Measurements from ENCODE around the gene CDK17. TPM values are rescaled to one million over a fixed set of nuclear protein-coding genes. Genes with fewer than 3 reads are reported as not detected.
"Not testable (repeated sequence)": the region's sequence is repeated elsewhere in the genome, so short reads cannot be mapped to it uniquely, and the experiment has no call there.

Gene CDK17
- polyA plus RNA-seq, 10 donors = 20.8 to 40.7 (median 27.1) TPM

- no peak for DNase-seq
Observed at GRCh38 chr12:96396209-96396608, 4.0 kb downstream of the CDK17 start.

- no peak for DNase-seq
Observed at GRCh38 chr12:96395236-96395635, 5.0 kb downstream of the CDK17 start.

GRCh38 chr12:96393229-96393628, 7.0 kb downstream of the CDK17 start:
- not testable (repeated sequence) for DNase-seq

DNA sequence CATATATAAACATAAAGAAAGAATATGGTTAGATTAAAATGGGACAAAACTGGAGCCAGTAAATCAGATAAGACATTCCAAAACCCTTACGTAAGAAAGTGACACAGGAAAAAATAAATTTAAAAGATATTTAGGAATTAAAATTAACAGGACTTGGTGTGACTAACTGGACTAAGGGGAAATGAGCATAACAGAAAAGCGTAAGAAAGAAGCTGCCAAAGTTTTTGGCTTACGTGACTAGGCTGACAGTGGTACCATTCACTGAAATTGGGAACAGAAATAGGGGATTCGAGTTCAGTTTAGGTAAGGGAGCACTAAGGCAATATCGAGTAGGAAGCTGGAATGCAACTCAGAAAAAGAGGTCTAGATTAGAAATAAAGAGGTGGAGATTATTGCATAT, 7.8 kb downstream of the CDK17 start:
- DNase-seq = no peak

GRCh38 chr12:96387981-96388380, 12.3 kb downstream of the CDK17 start:
- no peak for DNase-seq

DNA sequence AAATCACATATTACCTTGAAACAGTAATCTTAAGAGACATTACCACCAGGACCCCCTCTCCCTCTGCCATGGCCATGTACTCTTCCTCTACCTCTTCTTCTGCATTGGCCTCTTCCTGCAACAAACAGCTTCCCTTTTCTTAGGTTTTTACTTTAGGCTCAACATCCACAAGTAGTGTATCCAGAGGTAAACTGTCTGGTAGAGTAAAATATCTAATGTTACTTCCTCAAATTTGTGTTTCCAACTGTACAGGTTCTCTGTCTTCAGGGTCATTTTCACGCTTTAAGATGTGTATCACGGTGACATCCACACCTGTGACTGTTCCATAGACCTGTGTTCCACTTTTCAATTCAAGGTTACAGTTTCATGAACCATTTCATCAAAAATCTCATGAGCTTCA, 13.4 kb downstream of the CDK17 start:
- DNase-seq = no peak

- no peak for DNase-seq
Observed at GRCh38 chr12:96383991-96384390, 16.2 kb downstream of the CDK17 start.

DNA sequence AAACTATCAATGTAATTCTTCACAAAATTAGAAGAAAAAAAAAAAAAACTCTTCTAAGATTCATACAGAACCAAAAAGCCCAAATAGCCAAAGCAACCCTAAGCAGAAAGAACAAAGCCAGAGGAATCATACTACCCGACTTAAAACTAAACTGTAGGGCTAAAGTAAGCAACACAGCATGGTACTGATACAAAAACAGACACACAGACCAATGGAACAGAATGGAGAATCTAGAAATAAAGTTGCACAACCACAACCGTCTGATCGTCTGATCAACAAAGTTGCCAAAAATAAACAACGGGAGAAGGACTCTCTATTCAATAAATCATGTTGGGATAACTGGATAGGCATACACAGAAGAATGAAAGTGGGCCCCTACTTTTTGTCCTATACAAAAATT, 16.9 kb downstream of the CDK17 start:
- DNase-seq = no peak

DNA sequence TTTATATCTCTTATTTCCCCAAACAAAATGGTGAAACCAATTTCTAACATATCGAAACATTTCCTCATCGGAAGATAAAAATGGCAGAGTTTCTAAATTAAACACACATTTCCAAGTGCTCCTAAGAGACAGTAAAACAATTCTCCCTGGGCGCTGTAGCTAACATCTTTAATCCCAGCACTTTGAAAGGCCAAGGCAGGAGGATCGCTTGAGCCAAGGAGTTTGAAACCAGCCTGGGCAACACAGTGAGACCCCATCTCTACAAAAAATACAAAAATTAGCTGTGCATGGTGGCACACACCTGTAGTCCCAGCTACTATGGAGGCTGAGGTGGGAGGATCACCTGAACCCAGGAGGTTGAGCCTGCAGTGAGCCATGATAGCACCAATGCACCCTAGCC, 20.5 kb downstream of the CDK17 start:
- not testable (repeated sequence) for DNase-seq

- no peak for DNase-seq
Observed at GRCh38 chr12:96378319-96378718, 21.9 kb downstream of the CDK17 start.

- no peak for DNase-seq
Observed at GRCh38 chr12:96376865-96377264, 23.4 kb downstream of the CDK17 start.

- DNase-seq = no peak
Observed at GRCh38 chr12:96375841-96376604, 24.2 kb downstream of the CDK17 start.

- no peak for DNase-seq
Observed at GRCh38 chr12:96375170-96375569, 25.1 kb downstream of the CDK17 start.

DNA sequence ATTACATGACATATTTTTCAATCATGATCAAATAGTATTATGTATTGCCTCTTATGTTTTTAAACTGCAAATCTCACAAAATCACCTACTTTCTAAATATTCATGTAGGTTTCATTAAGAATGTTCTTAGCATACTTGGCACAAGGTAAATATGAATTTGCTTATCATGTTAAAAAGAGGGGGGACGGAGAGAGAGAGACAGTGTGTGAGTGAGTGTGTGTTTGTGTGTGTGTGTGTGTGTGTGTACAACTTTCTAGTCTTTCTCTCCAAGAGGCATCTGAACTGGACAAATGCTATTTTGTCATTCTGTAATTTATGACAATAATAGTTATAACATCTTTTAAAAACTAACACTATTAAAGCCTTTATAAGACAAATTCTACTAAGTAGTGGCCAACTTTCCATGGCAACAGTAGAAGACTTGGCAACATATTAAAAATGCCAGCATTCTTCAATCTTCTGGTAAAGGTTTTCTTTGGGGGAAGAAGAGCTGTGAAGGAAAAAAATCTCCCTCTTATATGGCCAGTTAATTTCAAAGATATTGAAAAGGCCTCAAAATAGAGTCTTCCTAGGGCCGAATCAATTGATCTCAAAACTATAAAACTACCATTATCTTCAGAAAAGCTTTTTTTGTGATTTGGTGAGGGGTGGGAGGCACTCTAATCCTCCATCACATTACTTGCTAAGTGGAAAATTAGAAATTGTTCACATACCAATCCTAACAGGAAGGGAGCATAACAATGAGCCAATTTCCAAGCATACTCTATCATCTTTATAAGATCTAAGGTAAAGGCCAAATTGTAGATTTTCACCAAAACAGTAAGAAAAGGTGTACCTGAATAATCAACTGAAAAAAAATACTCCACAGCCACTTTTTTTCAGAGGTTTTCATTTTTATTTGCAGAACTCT, 28.2 kb downstream of the CDK17 start:
- peak in 1 of 3 donors; percentile 42 for DNase-seq

GRCh38 chr12:96371138-96371789, 29.0 kb downstream of the CDK17 start:
- no peak for DNase-seq

DNA sequence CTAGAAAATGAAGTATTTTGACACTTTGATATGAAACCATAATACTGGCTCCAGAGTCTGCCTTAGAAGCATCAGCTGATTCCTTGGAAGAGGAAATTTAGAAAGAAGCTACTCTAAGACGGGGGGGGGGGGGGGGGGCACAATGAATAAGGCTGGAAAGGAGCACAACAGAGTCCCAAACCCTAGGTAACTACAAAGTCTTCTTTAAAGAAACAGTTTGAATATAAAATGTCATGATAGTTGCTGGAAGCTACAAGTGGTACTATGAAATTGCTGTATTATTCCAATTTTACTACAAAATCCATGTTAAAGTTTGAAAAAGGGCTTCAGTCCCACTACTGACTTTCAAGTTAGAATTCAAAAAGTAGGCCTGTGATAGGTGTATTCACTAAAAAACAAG, 31.6 kb downstream of the CDK17 start:
- no peak for DNase-seq

DNA sequence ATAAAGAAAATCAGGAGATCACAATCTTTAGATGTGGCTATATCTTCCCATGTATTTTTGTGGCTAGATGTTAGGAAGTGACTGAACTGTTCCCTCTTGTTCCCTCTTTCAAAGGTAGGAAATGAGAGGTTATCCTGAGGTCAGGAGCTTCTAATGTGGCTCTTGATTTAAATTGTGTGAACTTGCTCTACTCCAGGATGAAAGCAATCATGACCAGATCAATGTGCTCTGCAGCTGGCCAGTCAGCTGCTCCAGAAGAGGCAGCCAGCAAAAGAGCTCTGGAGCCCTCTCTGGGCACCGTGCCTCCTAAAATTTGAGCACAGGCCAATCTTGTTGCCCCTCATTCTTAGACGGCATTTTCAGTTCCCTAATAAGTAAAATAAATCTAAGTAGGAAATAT, 32.0 kb downstream of the CDK17 start:
- peak; percentile 51 to 71 (median 57) for DNase-seq

DNA sequence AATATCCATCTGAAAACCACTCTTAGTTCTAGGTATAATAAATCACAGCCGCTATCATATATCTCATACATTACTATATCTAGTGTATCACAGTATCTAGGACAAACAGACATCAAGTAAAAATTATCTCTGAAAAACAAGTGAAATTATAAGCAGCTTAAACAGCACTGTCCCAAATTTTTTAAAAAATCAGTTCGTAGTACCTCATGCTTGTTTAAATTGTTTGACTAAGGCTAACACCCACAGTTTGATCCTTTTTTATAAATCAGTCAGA, 33.9 kb downstream of the CDK17 start:
- no peak for DNase-seq

GRCh38 chr12:96365604-96366380, 34.4 kb downstream of the CDK17 start:
- DNase-seq = no peak

GRCh38 chr12:96364092-96364700, 36.0 kb downstream of the CDK17 start:
- no peak for DNase-seq

DNA sequence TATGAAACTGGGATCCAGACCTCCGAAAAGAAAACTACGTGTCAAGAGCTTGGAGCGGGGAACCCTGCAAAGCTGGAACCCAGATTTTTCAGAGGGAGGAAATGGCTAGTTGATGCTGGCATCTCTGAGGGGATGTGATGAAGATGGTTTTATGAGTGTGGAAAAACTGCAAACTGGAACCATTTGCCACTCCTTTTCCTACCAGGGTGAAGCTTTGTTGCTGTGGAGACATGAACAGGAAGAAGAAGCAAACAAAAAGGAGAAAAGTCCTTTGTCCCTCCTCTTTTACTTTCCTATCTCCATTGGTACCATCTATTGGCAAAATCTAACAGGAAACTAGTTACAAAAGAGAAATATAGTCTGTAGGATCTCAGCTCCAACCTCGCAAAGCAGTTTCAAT, 39.2 kb downstream of the CDK17 start:
- no peak for DNase-seq

- no peak for DNase-seq
Observed at GRCh38 chr12:96360550-96360949, 39.7 kb downstream of the CDK17 start.

Measured in muscle of back (tissue), 11 donors.